NCI-H524 treated with DMSO at 0.1 percent for 48 hours (cell line): ENCODE data around the gene PPP1R2.
"Not testable (repeated sequence)": the region's sequence is repeated elsewhere in the genome, so short reads cannot be mapped to it uniquely, and the experiment has no call there.

ENCODE experiments used
- DNase-seq: peaks from one replicate; lab custom pipeline; 2025; lab: John Stamatoyannopoulos, UW

The PPP1R2 gene

GRCh38 chr3:195537995-195538394, 5.1 kb downstream of the PPP1R2 start:
- DNase-seq, result no peak

GRCh38 chr3:195535293-195535692, 7.8 kb downstream of the PPP1R2 start:
- no peak for DNase-seq

GRCh38 chr3:195532834-195533233, 10.3 kb downstream of the PPP1R2 start:
- no peak for DNase-seq

GRCh38 chr3:195532345-195532744, 10.8 kb downstream of the PPP1R2 start:
- DNase-seq, result no peak

GRCh38 chr3:195531683-195532082, 11.4 kb downstream of the PPP1R2 start:
- no peak for DNase-seq

- no peak for DNase-seq
Observed at GRCh38 chr3:195526492-195526891, 16.6 kb downstream of the PPP1R2 start.

GRCh38 chr3:195524171-195524896, 18.8 kb downstream of the PPP1R2 start:
- no peak for DNase-seq

GRCh38 chr3:195522254-195523023, 20.7 kb downstream of the PPP1R2 start:
- no peak for DNase-seq

GRCh38 chr3:195517030-195517429, 26.1 kb downstream of the PPP1R2 start:
- DNase-seq, result no peak

GRCh38 chr3:195514610-195515235, 28.4 kb downstream of the PPP1R2 start:
- DNase-seq, result not testable (repeated sequence)

- DNase-seq, result no peak
Observed at GRCh38 chr3:195512798-195513345, 30.3 kb downstream of the PPP1R2 start.

GRCh38 chr3:195511136-195511535, 32.0 kb downstream of the PPP1R2 start:
- no peak for DNase-seq

- DNase-seq, result no peak
Observed at GRCh38 chr3:195508185-195508584, 34.9 kb downstream of the PPP1R2 start.

GRCh38 chr3:195475614-195476013, 67.5 kb downstream of the PPP1R2 start:
- DNase-seq, result no peak

- DNase-seq, result not testable (repeated sequence)
Observed at GRCh38 chr3:195475116-195475515, 68.0 kb downstream of the PPP1R2 start.

- no peak for DNase-seq
Observed at GRCh38 chr3:195468841-195469240, 74.3 kb downstream of the PPP1R2 start.

- no peak for DNase-seq
Observed at GRCh38 chr3:195468391-195468776, 74.7 kb downstream of the PPP1R2 start.

GRCh38 chr3:195467641-195468390, 75.3 kb downstream of the PPP1R2 start:
- DNase-seq, result no peak

GRCh38 chr3:195466251-195466650, 76.9 kb downstream of the PPP1R2 start:
- no peak for DNase-seq
